Glomerular endothelial cell (primary cell): ENCODE data around the gene TCP11. TPM values are rescaled to one million over a fixed set of nuclear protein-coding genes. Genes with fewer than 3 reads are reported as not detected.

Experiments used
- DNase-seq: peaks from one replicate; pipeline ENCODE4 v3.0.0-alpha.2; 2011; ENCODE audit warnings: low read depth, low spot score; ENCODE audit errors: extremely low read depth
- total RNA-seq: library from RNA; depleted of rRNA; stranded (reverse); fragments of >200 nt; gene quantifications from 2 replicates; pipeline ENCODE4 v1.2.3, GENCODE V29; 2015

TCP11 gene
- total RNA-seq, 1 donor from 2014 or later, result 0.41 TPM

DNA sequence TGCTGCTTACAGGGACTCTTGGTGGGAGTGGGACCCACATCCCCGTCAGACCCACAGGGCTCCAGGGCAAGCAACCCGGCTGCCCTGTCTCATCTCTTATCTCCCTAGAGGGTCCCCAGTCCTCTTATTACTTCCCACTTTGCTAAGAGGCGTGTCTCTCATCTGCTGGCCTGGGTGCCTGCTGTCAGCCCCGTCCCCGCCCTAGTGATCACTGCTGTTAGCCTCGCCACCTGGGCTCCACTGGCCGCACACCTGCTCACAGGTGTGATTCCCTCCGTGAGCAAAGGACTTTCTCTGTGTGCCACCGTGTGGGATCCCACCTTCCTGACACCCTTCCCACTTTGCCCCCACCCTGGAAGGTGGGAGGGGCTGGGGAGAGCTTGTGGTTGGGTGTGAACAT, 57.6 kb downstream of the TCP11 start:
- DNase-seq, result no peak

GRCh38 chr6:35082733-35083403, 58.3 kb downstream of the TCP11 start:
- DNase-seq, result no peak

GRCh38 chr6:35082046-35082732, 59.0 kb downstream of the TCP11 start:
- DNase-seq, result no peak

DNA sequence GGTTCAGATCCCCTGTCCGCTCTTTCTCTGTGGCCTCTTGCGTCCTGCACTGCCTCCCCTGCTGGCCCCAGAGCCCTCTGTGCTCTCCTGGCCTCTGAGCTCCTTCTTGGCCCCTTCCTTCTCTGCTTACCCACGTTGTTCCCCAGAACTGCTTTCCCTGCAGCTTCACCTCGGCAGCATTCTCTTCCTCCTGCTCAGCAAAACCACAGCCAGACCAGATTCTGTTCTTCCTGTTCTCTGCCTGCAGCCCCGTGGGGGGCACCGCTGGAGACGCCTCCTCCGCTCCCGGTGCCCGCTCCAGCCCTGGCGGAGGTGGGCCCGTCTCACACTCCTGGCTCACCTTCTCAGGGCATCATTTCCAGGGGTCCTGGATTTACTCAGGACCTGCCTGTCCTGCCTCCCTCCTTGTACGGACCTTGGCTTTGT, 59.7 kb downstream of the TCP11 start:
- DNase-seq, result no peak

GRCh38 chr6:35080821-35081425, 60.2 kb downstream of the TCP11 start:
- DNase-seq, result no peak

DNA sequence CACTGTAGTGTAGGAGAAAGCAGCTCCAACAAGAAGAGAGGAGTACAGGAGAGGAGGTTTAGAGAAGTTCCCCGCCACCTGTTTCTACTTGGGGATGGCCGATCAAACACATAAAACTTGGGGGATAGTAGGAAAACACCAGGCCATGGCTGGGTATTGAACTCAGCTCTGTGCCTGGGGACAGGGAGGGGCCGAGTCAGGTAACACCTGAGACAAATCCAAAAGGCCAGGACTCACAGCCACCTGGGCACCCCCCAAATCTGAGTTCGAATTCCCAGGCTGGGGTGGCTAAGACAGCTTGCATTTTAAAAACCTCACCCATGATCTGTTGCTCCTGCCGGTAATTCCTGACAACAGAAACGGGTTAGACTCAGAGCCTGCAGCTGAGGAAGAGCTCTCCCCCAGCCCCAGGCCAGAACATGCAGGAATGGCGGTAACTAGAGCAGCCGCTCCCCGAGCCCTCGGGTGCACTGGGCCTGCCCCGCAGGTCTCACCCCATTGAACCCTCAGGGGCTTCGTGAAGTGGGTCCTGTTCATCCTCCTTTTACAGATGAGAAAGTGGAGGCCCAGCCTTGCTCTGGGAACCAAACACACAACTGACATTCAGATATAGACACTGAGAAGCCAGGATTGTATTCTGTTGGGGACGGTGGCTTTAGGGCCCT, 61.0 kb downstream of the TCP11 start:
- DNase-seq, result no peak

DNA sequence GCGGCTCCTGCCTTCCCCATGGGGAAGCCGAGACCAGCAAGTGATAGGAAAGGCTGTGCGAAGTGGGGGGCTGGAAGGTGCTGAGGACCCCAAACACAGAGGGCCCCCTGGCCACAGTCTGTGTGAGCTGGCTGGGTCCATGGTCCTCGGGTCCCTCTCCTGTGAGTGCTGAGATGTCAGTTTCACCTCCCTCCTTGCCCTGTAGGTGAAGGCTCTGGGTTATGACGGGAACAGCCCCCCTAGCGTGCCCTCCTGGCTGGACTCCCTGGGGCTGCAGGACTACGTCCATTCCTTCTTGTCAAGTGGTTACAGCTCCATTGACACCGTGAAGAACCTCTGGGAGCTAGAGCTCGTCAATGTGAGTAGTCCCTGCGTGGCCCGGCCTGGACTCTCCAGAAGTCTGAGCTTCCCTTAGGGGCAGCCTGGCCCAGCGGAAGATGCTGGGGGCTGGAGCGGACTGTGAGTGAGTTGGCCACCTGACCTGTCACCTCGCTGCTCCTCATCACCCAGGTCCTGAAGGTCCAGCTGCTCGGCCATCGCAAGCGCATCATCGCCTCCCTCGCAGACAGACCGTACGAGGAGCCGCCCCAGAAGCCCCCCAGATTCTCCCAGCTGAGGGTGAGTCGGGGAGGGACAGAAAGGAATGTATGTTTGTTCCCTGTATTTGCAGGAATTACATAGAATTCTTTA, 61.7 kb downstream of the TCP11 start:
- DNase-seq, result no peak

GRCh38 chr6:35078896-35079295, 62.2 kb downstream of the TCP11 start:
- no peak for DNase-seq

GRCh38 chr6:35078226-35078850, 62.8 kb downstream of the TCP11 start:
- DNase-seq, result no peak

- no peak for DNase-seq
Measured at GRCh38 chr6:35077713-35078105, 63.4 kb downstream of the TCP11 start.

GRCh38 chr6:35076997-35077712, 64.0 kb downstream of the TCP11 start:
- no peak for DNase-seq

- DNase-seq, result no peak
Measured at GRCh38 chr6:35073766-35074471, 67.2 kb downstream of the TCP11 start.

- DNase-seq, result no peak
Measured at GRCh38 chr6:35073211-35073610, 67.9 kb downstream of the TCP11 start.

DNA sequence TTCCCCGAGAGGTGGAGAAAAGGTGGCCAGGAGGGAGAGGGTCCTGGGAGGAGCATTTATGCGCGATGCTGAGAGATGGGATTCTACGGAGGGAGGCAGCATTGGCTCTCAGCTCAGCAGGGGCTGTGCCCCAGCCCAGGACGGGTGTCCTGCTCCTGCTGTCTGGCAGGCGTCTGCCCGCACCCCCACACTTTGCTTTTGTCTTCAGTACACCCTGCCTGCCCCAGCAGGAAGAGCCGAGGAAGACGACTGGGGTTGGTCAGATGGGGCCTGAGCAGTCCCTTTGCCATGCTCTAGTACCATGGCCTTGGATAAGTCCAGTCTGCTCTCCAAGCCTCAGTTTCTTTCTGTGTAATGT, 68.5 kb downstream of the TCP11 start:
- no peak for DNase-seq

GRCh38 chr6:35072051-35072697, 69.0 kb downstream of the TCP11 start:
- DNase-seq, result no peak

GRCh38 chr6:35071347-35071994, 69.7 kb downstream of the TCP11 start:
- DNase-seq, result no peak

DNA sequence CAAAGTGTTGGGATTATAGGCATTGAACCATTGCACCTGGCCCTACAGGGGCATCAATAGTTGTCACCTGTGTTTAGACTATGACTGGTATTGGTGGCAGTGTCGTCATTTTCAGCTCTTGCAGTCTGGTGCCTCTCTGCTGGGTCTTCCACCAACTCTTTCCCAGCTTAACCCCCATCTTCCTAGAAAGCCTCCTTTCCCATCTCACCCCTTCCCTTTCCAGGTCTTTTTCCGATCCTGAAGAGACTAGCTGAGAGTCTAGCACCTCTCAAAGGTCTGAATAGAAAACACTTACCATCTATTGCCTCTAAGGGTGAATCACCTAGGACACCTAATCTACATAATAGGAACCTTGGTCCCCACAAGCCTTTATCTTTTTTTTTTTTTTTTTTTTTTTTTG, 71.0 kb downstream of the TCP11 start:
- DNase-seq, result no peak

DNA sequence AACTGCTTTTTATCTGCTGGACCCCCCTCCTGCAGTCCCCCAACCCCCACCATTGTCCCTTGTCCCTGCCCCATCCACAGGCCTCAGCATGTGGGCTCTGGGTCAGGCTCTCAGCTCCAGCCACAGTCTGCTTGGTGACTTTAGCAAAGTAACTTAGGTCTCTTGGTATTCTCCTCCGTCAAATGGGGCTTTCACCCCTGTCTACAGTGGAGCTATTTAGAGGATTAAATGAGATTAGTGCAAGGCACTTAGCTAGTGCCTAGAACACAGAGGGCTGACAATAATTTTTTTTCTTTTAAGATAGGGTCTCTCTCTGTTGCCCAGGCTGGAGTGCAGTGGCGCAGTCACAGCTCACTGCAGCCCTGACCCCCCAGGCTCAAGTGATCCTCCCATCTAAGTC, 71.9 kb downstream of the TCP11 start:
- DNase-seq, result no peak
